AG10803 (cell line): ENCODE results near the gene PRRT4.

Source experiments
- DNase-seq: peaks from one replicate; pipeline ENCODE4 v3.0.0; 2010; ENCODE audit warnings: low read depth
- H3K4me3 ChIP-seq: 2 replicates; pipeline ENCODE4 v1.5.1; 2011; ENCODE audit warnings: mild to moderate bottlenecking, low read length, control low read depth
- CTCF ChIP-seq: conservative IDR thresholded peaks from 2 replicates; pipeline ENCODE4 v1.5.1; 2011; ENCODE audit warnings: mild to moderate bottlenecking, low read length, control low read depth, inconsistent platforms

The PRRT4 gene

GRCh38 chr7:128388145-128388485 is 26.6 kb upstream of the PRRT4 start:
- no peak overlapping the region for H3K4me3 ChIP-seq
- TF ChIP-seq CTCF: no peak
- DNase-seq: no peak

- TF ChIP-seq CTCF: peak; percentile 93
- H3K4me3 ChIP-seq: no peak overlapping the region
- DNase-seq: peak; percentile 56
Observed at GRCh38 chr7:128387216-128388144, 26.0 kb upstream of the PRRT4 start.

- H3K4me3 ChIP-seq: no peak overlapping the region
- no peak for TF ChIP-seq CTCF
- DNase-seq: no peak
Observed at GRCh38 chr7:128385988-128386925, 24.8 kb upstream of the PRRT4 start.

- H3K4me3 ChIP-seq: no peak overlapping the region
- no peak for DNase-seq
- TF ChIP-seq CTCF: no peak
Observed at GRCh38 chr7:128384726-128385125, 23.2 kb upstream of the PRRT4 start.

- no peak overlapping the region for H3K4me3 ChIP-seq
- DNase-seq: no peak
- TF ChIP-seq CTCF: no peak
Observed at GRCh38 chr7:128383776-128384175, 22.3 kb upstream of the PRRT4 start.

- DNase-seq: no peak
- H3K4me3 ChIP-seq: no peak overlapping the region
- TF ChIP-seq CTCF: peak; percentile 46
Observed at GRCh38 chr7:128381161-128381821, 19.8 kb upstream of the PRRT4 start.
